Mucosa of descending colon (tissue), 3 donors: ENCODE measurements around the gene TC2N. TPM values are rescaled to one million over a fixed set of nuclear protein-coding genes. Genes with fewer than 3 reads are reported as not detected.

Experiments
- ATAC-seq: fragments of 200-7000 bp; cut with Tn5 transposase; one replicate; pipeline ENCODE4 v1.9.1; 2020; ENCODE audit warnings: mild to moderate bottlenecking, moderate library complexity
- DNase-seq, 3 donors: peaks; one replicate each; pipeline ENCODE4 v3.0.0-alpha.2; 2020
- H3K36me3 ChIP-seq: fragments of 200-600 bp; one replicate; pipeline ENCODE4 v1.8.0; 2021; ENCODE audit warnings: low read depth, mild to moderate bottlenecking
- H3K4me1 ChIP-seq: fragments of 200-600 bp; one replicate; pipeline ENCODE4 v1.8.0; 2021; ENCODE audit warnings: low read depth, mild to moderate bottlenecking
- H3K4me3 ChIP-seq: fragments of 200-600 bp; one replicate; pipeline ENCODE4 v1.8.0; 2021; ENCODE audit warnings: mild to moderate bottlenecking
- H3K9me3 ChIP-seq: fragments of 200-600 bp; one replicate; pipeline ENCODE4 v1.8.0; 2021; ENCODE audit warnings: mild to moderate bottlenecking
- intact Hi-C, 2 donors: fragments of 100-400 bp; cut with DNase I in 1 of 2; cut with micrococcal nuclease in 1 of 2; formaldehyde crosslinking; loops; one replicate each; pipeline versions ENCODE4 v1.11.0 to v1.11.1; 2022; cut with DNase I, micrococcal nuclease
- total RNA-seq, 3 donors: library from RNA; stranded (reverse); fragmentation: NEBNext Ultra II Directional in 2 of 3; extraction: Animal tissue kit (Norgen Biotek cat#: 25700) in 2 of 3; gene quantifications; one replicate each; pipeline versions ENCODE4 v1.2.1 to v1.2.4, GENCODE V29; 2021 to 2023
- TF ChIP-seq, protein P1 (sequence below): fragments of 200-600 bp; IDR thresholded peaks from one replicate; pipeline ENCODE4 v1.8.0; 2022; ENCODE audit warnings: antibody characterized with exemption, mild to moderate bottlenecking
- donor health status: DM: no; HTN: no; CAD: no; lungs with moderate emphysema.
- donor health status: DM: no; HTN: no; CAD: no.
- donor health status: DM: no; HTN: yes; CAD: no.

TC2N gene
- total RNA-seq, 3 donors from 2014 or later: 39.0 to 75.1 (median 63.6) TPM

DNA sequence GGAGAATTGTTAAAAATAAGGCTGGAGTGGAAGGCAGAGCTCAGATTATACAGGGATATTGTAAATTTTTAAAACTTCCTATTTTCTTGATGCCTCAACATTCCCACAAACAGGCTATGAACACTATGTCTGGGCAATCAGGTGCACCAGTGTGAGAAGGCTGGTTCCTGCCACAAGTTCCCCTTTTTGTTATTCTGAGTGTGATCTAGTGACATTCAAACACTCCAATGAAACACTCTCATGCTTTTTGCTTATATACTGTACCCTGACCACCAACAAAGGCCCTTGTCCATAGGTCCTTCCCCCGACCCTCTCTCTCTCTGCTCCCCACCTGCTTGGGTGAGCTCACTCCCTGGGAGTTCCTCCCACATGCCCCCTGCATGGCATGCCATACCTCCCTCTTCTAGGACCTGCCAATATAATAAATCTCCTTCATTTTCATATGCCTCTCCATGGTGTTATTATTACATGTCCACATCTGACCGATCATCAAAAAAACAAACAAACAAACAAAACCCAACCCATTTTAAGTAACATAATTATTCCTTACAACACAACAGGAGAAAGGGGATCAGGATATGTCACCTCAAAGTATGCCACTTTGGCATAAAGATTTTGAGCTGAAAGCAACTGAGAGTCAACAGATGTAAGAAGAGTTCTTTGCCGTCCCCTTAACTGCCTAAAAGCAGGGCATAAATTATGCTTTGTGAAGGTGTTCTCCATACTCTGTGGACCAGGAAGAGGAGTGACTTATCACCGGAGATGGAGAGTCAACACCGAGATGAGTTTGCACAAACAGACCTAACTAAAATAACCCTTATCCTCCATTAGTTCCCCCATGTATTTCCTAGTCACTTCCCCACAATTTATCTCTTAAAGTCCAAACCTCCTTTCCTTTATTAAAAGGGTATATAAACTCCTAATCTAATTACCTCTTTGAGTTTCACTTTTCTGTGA lies 92.9 kb downstream of the TC2N start:
- ATAC-seq (peak; percentile 62), DNase-seq (no peak)
- H3K9me3 ChIP-seq: no peaks in the 10 kb centered on the region
- TF ChIP-seq, protein P1, sequence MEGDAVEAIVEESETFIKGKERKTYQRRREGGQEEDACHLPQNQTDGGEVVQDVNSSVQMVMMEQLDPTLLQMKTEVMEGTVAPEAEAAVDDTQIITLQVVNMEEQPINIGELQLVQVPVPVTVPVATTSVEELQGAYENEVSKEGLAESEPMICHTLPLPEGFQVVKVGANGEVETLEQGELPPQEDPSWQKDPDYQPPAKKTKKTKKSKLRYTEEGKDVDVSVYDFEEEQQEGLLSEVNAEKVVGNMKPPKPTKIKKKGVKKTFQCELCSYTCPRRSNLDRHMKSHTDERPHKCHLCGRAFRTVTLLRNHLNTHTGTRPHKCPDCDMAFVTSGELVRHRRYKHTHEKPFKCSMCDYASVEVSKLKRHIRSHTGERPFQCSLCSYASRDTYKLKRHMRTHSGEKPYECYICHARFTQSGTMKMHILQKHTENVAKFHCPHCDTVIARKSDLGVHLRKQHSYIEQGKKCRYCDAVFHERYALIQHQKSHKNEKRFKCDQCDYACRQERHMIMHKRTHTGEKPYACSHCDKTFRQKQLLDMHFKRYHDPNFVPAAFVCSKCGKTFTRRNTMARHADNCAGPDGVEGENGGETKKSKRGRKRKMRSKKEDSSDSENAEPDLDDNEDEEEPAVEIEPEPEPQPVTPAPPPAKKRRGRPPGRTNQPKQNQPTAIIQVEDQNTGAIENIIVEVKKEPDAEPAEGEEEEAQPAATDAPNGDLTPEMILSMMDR: no peak
- no peaks in the 10 kb centered on the region for H3K36me3 ChIP-seq
- H3K4me1 ChIP-seq: peaks cover 3% of the 10 kb centered on the region
- intact Hi-C loops: no loop called here
- no peak overlapping the region for H3K4me3 ChIP-seq

DNA sequence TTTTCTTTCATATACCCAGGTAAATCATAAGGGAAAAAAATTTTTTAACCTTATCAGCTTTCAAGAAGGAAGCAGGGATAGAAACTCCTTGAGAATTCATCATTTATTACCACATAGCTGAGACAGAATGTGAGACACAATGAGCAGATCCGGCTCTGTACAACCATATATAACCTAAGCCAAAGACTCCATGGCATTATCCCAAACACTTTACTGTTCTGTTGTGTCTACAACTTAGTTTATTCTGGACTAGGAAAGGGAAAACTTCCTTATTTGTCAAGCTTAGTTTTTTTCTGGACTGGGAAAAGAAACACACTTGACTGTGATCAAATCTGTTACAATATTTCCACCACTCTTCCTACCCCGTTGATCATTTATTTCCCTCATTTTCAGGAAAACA lies 97.2 kb downstream of the TC2N start:
- Histone ChIP-seq H3K36me3 (no peaks in the 10 kb centered on the region), H3K4me1 (peaks cover 3% of the 10 kb centered on the region), H3K4me3 (no peak overlapping the region), H3K9me3 (no peaks in the 10 kb centered on the region)
- DNase-seq: no peak
- intact Hi-C loops: no loop called here
- ATAC-seq: peak; percentile 80
- TF ChIP-seq, protein P1: no peak

DNA sequence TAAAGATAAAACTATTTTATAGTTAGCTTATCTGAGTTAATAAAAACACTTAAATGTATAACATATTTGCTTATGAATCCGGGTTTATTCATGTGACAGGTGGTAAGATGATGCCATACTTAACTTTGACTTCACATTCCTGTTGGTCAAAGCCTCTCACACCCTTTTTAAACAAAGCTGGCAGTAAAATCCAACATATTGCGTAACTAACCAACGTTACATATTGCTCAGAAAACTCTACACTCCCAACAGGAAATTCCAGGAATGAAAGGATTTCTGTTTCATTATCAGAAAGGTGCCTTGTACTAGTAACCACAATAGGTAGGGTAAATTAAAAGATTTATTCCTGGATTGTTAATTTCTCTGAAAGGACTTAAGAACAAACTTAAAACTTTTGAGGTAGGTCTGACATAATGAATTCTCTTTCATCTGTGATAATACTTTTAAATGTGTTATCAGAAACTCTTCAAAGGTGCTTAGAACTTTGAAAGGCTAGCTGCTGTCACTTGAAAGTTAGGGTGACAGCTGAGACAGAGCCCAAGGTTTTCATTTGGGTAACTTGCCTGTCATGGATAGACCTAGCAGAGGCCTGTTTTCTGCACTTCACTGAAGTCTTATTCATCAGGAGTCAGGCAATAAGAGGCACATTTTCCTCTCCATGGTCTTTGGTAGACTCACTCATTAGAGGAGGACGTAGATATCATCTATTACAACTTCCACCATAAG lies 111.6 kb downstream of the TC2N start:
- H3K9me3 ChIP-seq: peaks cover 3% of the 10 kb centered on the region
- peaks cover 7% of the 10 kb centered on the region for H3K4me1 ChIP-seq
- DNase-seq: no peak
- TF ChIP-seq, protein P1: no peak
- peak; percentile 91 for ATAC-seq
- H3K4me3 ChIP-seq: no peak overlapping the region
- H3K36me3 ChIP-seq: no peaks in the 10 kb centered on the region
- intact Hi-C loops: no loop called here

DNA sequence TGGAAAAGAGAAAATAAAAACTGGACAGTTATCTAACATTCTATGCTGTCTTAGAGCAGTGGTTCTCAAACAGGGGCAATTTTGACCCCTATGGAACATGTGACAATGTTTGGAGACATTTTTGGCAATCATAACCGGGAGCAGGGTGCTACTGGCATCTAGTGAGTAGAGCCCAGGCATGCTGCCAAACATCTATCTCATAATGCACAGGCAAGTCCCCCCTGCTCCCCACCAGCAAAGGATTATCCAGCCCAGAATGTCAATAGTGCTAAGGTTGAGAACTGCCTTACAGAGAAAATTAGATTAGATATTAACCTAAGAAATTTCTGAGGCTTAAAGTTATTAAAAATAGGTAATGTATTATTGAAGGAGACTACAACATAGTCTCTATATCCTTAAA lies 112.5 kb downstream of the TC2N start:
- ATAC-seq (peak; percentile 18), DNase-seq (peak in 1 of 3 donors; percentile 66)
- Histone ChIP-seq H3K9me3 (no peaks in the 10 kb centered on the region), H3K36me3 (no peaks in the 10 kb centered on the region), H3K4me3 (no peak overlapping the region), H3K4me1 (peaks cover 7% of the 10 kb centered on the region)
- intact Hi-C loops: no loop called here
- TF ChIP-seq, protein P1: no peak

DNA sequence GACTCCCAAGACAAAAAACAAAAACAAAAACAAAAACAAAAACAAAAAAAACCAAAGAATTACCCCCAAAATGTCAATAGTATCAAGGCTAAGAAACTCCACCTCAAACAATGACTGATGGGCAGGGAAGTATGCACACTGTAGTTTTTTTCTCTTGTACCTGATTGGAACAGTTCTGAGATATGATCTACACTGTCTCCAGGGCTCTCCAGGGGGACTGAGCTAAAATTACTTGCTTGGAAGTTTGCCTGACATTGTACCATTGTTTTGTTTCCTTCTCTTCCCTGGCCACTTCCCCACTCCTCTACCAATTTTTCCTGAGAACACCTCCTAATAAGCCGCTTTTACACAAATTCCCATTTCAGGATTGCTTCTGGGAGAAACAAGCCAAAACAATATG lies 113.2 kb downstream of the TC2N start:
- intact Hi-C loops: no loop called here
- H3K4me1 ChIP-seq: peaks cover 7% of the 10 kb centered on the region
- TF ChIP-seq, protein P1: no peak
- ATAC-seq (no peak), DNase-seq (no peak)
- no peaks in the 10 kb centered on the region for H3K36me3 ChIP-seq
- no peak overlapping the region for H3K4me3 ChIP-seq
- H3K9me3 ChIP-seq: no peaks in the 10 kb centered on the region
